OCI-LY7 (cell line): ENCODE results near the gene OGFOD3. TPM values are rescaled to one million over a fixed set of nuclear protein-coding genes. Genes with fewer than 3 reads are reported as not detected.

Source experiments
- BruUV-seq: library from RNA; stranded (reverse); fragments of 400-500 nt; replicated peaks from 2 replicates; lab custom pipeline; 2021; lab: Mats Ljungman, UMichigan
- CTCF ChIA-PET: fragments of 300-600 bp; sonication (Branson Sonifier 250); formaldehyde crosslinking; loops from one replicate; lab custom pipeline; 2022; ENCODE audit warnings: antibody characterized with exemption; ENCODE audit not compliant: unreplicated experiment; lab: Charles Lee
- POLR2A ChIA-PET: fragments of 300-600 bp; sonication (Branson Sonifier 250); formaldehyde crosslinking; loops from one replicate; lab custom pipeline; 2022; ENCODE audit warnings: antibody characterized with exemption; lab: Charles Lee
- DNase-seq: peaks from one replicate; pipeline ENCODE4 v3.0.0-alpha.2; 2015; ENCODE audit warnings: low spot score
- H2AFZ ChIP-seq: fragments of 200-600 bp; sonication (generic), shearing (Covaris generic); 2 replicates; pipeline ENCODE4 v1.6.1; 2014; ENCODE audit warnings: mild to moderate bottlenecking, antibody characterized with exemption, low read length, moderate library complexity
- H3K27ac ChIP-seq: fragments of 200-600 bp; sonication (generic); 2 replicates; pipeline ENCODE4 v1.5.1; 2014; ENCODE audit warnings: mixed run types, low read depth, mild to moderate bottlenecking, moderate library complexity, low read length, inconsistent platforms; ENCODE audit not compliant: poor library complexity, severe bottlenecking
- H3K36me3 ChIP-seq: fragments of 200-600 bp; sonication (generic); 2 replicates; pipeline ENCODE4 v1.6.1; 2014; ENCODE audit warnings: mild to moderate bottlenecking, antibody characterized with exemption, low read length, moderate library complexity, mixed read lengths; ENCODE audit not compliant: insufficient read depth
- H3K4me1 ChIP-seq: fragments of 200-600 bp; sonication (generic); 2 replicates; pipeline ENCODE4 v1.5.1; 2014; ENCODE audit warnings: mild to moderate bottlenecking, low read length; ENCODE audit not compliant: insufficient read depth, poor library complexity, severe bottlenecking
- H3K4me2 ChIP-seq: fragments of 200-600 bp; sonication (generic); 2 replicates; pipeline ENCODE4 v1.6.1; 2014; ENCODE audit warnings: mild to moderate bottlenecking, low read length
- H3K4me3 ChIP-seq: fragments of 200-600 bp; sonication (generic); 2 replicates; pipeline ENCODE4 v1.5.1; 2014; ENCODE audit warnings: mild to moderate bottlenecking, low read depth, low read length; ENCODE audit not compliant: poor library complexity, severe bottlenecking
- H3K79me2 ChIP-seq: fragments of 200-600 bp; sonication (generic); 2 replicates; pipeline ENCODE4 v1.6.1; 2016; ENCODE audit warnings: low read depth, mild to moderate bottlenecking, low read length, moderate library complexity, mixed read lengths; ENCODE audit not compliant: insufficient read depth
- H3K9me2 ChIP-seq: fragments of 200-600 bp; sonication (generic); 2 replicates; pipeline ENCODE4 v1.6.1; 2016; ENCODE audit warnings: mild to moderate bottlenecking, low read length, mixed read lengths; ENCODE audit not compliant: insufficient read depth
- H3K9me3 ChIP-seq: fragments of 200-600 bp; sonication (generic); 2 replicates; pipeline ENCODE4 v1.6.1; 2014; ENCODE audit warnings: mild to moderate bottlenecking, mixed run types, low read length, mixed read lengths
- H4K20me1 ChIP-seq: fragments of 200-600 bp; sonication (generic); 2 replicates; pipeline ENCODE4 v1.6.1; 2014; ENCODE audit warnings: mild to moderate bottlenecking, antibody characterized with exemption, low read length, moderate library complexity, mixed read lengths; ENCODE audit not compliant: insufficient read depth
- CTCF ChIP-seq: fragments of 200-600 bp; sonication (generic); conservative IDR thresholded peaks from 2 replicates; pipeline ENCODE4 v1.5.1; 2014; ENCODE audit warnings: mild to moderate bottlenecking, antibody characterized with exemption, low read length, moderate library complexity, mixed read lengths
- EZH2phosphoT487 ChIP-seq: fragments of 200-600 bp; sonication (generic); IDR thresholded peaks from 2 replicates; pipeline ENCODE4 v1.6.1; 2018; ENCODE audit warnings: low read depth, borderline replicate concordance, mild to moderate bottlenecking, mixed run types, antibody characterized with exemption, low read length, moderate library complexity, mixed read lengths
- intact Hi-C: fragments of 100-400 bp; cut with micrococcal nuclease; formaldehyde crosslinking; loops from one replicate; pipeline ENCODE4 v1.10.0; 2022; ENCODE audit not compliant: unreplicated experiment
- total RNA-seq, 2 experiments: library from RNA; depleted of rRNA in 1 of 2; stranded (reverse); fragments of >200 nt in 1 of 2; shearing (Covaris generic) in 1 of 2; gene quantifications; 2 replicates each; pipeline ENCODE4 v1.2.3, GENCODE V29; 2014 to 2022

Gene OGFOD3
- total RNA-seq, 2 experiments from 2014 or later = 55.6 to 65.2 TPM

- TF ChIP-seq CTCF (no peak), EZH2phosphoT487 (no peak)
- H4K20me1 ChIP-seq = peaks cover 3% of the 10 kb centered on the region
- no peak overlapping the region for H3K4me3 ChIP-seq
- BruUV-seq = no TSS peak
- intact Hi-C loops = no loop called here
- H3K4me1 ChIP-seq = peaks cover 31% of the 10 kb centered on the region
- POLR2A ChIA-PET = interaction anchor here (0.6 kb wide), 1 partner anchor 83 kb away, joined by 4 read pairs; no protein-coding TSS in a partner anchor
- no peak overlapping the region for H2AFZ ChIP-seq
- no peaks in the 10 kb centered on the region for H3K9me3 ChIP-seq
- no peak overlapping the region for H3K27ac ChIP-seq
- H3K4me2 ChIP-seq = no peak overlapping the region
- H3K36me3 ChIP-seq = peaks cover 85% of the 10 kb centered on the region
- no peak for DNase-seq
- no peaks in the 10 kb centered on the region for H3K9me2 ChIP-seq
- CTCF ChIA-PET = no interaction called here
- H3K79me2 ChIP-seq = peaks cover 33% of the 10 kb centered on the region
Measured at GRCh38 chr17:82445542-82445941, 27.2 kb upstream of the OGFOD3 start.

DNA sequence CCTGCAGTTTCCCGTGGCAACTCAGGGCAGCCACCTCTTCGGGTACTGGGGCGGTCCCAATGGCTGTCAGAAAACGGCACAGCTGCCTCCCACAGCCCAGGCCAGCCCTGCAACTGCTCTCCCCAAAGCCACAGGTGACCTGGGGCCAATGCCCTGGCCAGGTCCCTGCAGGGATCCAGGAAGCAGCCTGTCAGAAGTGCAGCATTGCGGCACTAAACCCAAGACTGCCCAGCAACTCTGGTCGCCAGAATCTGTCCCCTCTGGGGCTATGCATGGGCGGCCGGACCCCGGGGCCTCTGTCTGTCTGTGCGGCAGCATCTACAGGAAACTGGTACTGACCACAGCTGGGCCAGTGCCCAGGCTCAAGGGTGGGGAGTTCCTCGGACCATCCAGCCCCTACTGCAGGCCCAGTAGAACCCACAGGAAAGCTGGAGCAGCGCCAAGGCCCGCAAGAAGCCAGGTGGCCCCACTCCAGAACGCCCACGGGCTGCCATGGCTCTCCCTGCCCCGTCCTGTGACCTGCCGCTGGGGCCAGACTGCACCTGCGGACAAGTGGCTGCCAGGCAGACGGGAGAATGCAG, 26.6 kb upstream of the OGFOD3 start:
- Histone ChIP-seq H3K4me3 (no peak overlapping the region), H3K9me2 (no peaks in the 10 kb centered on the region), H3K4me2 (no peak overlapping the region), H4K20me1 (peaks cover 3% of the 10 kb centered on the region), H3K79me2 (peaks cover 33% of the 10 kb centered on the region), H3K36me3 (peaks cover 85% of the 10 kb centered on the region), H3K9me3 (no peaks in the 10 kb centered on the region), H3K4me1 (peaks cover 31% of the 10 kb centered on the region), H2AFZ (no peak overlapping the region), H3K27ac (no peak overlapping the region)
- no TSS peak for BruUV-seq
- TF ChIP-seq EZH2phosphoT487 = no peak
- TF ChIP-seq CTCF = no peak
- CTCF ChIA-PET = no interaction called here
- intact Hi-C loops = no loop called here
- POLR2A ChIA-PET = interaction anchor here (0.6 kb wide), 1 partner anchor 84 kb away, joined by 4 read pairs; no protein-coding TSS in a partner anchor
- DNase-seq = no peak

- H4K20me1 ChIP-seq = peaks cover 3% of the 10 kb centered on the region
- no peaks in the 10 kb centered on the region for H3K9me2 ChIP-seq
- intact Hi-C loops = no loop called here
- H3K36me3 ChIP-seq = peaks cover 90% of the 10 kb centered on the region
- no TSS peak for BruUV-seq
- H3K27ac ChIP-seq = no peak overlapping the region
- POLR2A ChIA-PET = no interaction called here
- H3K4me1 ChIP-seq = peaks cover 27% of the 10 kb centered on the region
- no peak overlapping the region for H2AFZ ChIP-seq
- H3K79me2 ChIP-seq = peaks cover 33% of the 10 kb centered on the region
- H3K4me2 ChIP-seq = no peak overlapping the region
- no peak for DNase-seq
- TF ChIP-seq CTCF (no peak), EZH2phosphoT487 (no peak)
- no peaks in the 10 kb centered on the region for H3K9me3 ChIP-seq
- CTCF ChIA-PET = no interaction called here
- H3K4me3 ChIP-seq = no peak overlapping the region
Measured at GRCh38 chr17:82444284-82444893, 26.0 kb upstream of the OGFOD3 start.
